GM12878 (cell line): ENCODE data around the gene PRPF4. TPM values are rescaled to one million over a fixed set of nuclear protein-coding genes. Genes with fewer than 3 reads are reported as not detected.

Experiments used
- ATAC-seq: fragments of 200-7000 bp; cut with Tn5 transposase; 3 replicates; pipeline ENCODE4 v1.9.1; 2020; ENCODE audit warnings: mild to moderate bottlenecking, moderate library complexity
- BruUV-seq: library from RNA; stranded (reverse); fragments of 400-500 nt; replicated peaks from 2 replicates; lab custom pipeline; 2021; lab: Mats Ljungman, UMichigan
- CTCF ChIA-PET: fragments of 300-600 bp; sonication (Branson Sonifier 250); formaldehyde crosslinking; extraction: SDS; loops from one replicate; lab custom pipeline; 2021; ENCODE audit warnings: inconsistent platforms; lab: Yijun Ruan, JAX
- POLR2A ChIA-PET: fragments of 350-600 bp; formaldehyde crosslinking; extraction: SDS; loops from one replicate; lab custom pipeline; 2021; ENCODE audit warnings: inconsistent platforms; lab: Charles Lee
- RAD21 ChIA-PET: fragments of 300-600 bp; sonication (Branson Sonifier 250); formaldehyde crosslinking; loops from one replicate; lab custom pipeline; 2023; ENCODE audit warnings: antibody characterized with exemption; ENCODE audit not compliant: unreplicated experiment; lab: Charles Lee
- SMC1A ChIA-PET: fragments of 300-600 bp; sonication (Branson Sonifier 250); formaldehyde crosslinking; loops from one replicate; lab custom pipeline; 2023; ENCODE audit not compliant: unreplicated experiment, uncharacterized antibody; lab: Charles Lee
- DNase-seq: peaks from one replicate; pipeline ENCODE4 v3.0.0-alpha.2; 2011; ENCODE audit warnings: low read depth, low spot score
- FAIRE-seq: peaks from 3 replicates; lab custom pipeline; 2011; peaks lifted over from hg19 to GRCh38; lab: Jason Lieb, UNC
- H2AFZ ChIP-seq: 2 replicates; pipeline ENCODE4 v1.6.0; 2011; ENCODE audit warnings: low read depth, low read length, control low read depth; ENCODE audit not compliant: control insufficient read depth
- H3K27ac ChIP-seq: 2 replicates; pipeline ENCODE4 v1.5.1; 2011; ENCODE audit warnings: control low read depth; ENCODE audit not compliant: control insufficient read depth, insufficient read depth
- H3K27me3 ChIP-seq, 2 experiments: replicated peaks in 1 of 2; 2 replicates each; pipeline versions ENCODE4 v1.6.0 to v1.6.1; 2011; ENCODE audit warnings: low read length in 1 of 2; ENCODE audit not compliant: control insufficient read depth in 2 of 2, insufficient read depth in 2 of 2
- H3K36me3 ChIP-seq, 2 experiments: 2 replicates each; pipeline ENCODE4 v1.5.1; 2011; ENCODE audit warnings: low read length in 1 of 2; ENCODE audit not compliant: control insufficient read depth in 2 of 2, insufficient read depth in 2 of 2
- H3K4me1 ChIP-seq: 2 replicates; pipeline ENCODE4 v1.6.1; 2011; ENCODE audit warnings: mild to moderate bottlenecking, low read length, moderate library complexity, mixed read lengths; ENCODE audit not compliant: control insufficient read depth, insufficient read depth
- H3K4me2 ChIP-seq: 2 replicates; pipeline ENCODE4 v1.6.0; 2011; ENCODE audit warnings: control low read depth; ENCODE audit not compliant: control insufficient read depth, insufficient read depth
- H3K4me3 ChIP-seq: fragments of 200-600 bp; sonication (generic); 2 replicates; pipeline ENCODE4 v1.5.1; 2016
- H3K79me2 ChIP-seq: 2 replicates; pipeline ENCODE4 v1.6.0; 2011; ENCODE audit warnings: low read length; ENCODE audit not compliant: control insufficient read depth, insufficient read depth
- H3K9ac ChIP-seq: 2 replicates; pipeline ENCODE4 v1.8.0; 2011; ENCODE audit warnings: low read length, control low read depth, mixed read lengths; ENCODE audit not compliant: control insufficient read depth, insufficient read depth
- H3K9me3 ChIP-seq: replicated peaks from 3 replicates; pipeline ENCODE4 v1.5.1; 2011; ENCODE audit warnings: mild to moderate bottlenecking, low read length; ENCODE audit not compliant: control insufficient read depth, insufficient read depth
- H4K20me1 ChIP-seq: 2 replicates; pipeline ENCODE4 v1.6.0; 2011; ENCODE audit not compliant: control insufficient read depth, insufficient read depth
- IRF3 ChIP-seq: fragments of 450-650 bp; IDR thresholded peaks from 2 replicates; pipeline ENCODE4 v1.6.1; 2014; ENCODE audit warnings: mild to moderate bottlenecking
- NFIC ChIP-seq: IDR thresholded peaks from 2 replicates; pipeline ENCODE4 v1.6.1; 2012; ENCODE audit warnings: low read depth, mild to moderate bottlenecking, inconsistent platforms, low read length, moderate library complexity
- NR2C1 ChIP-seq: fragments of 450-650 bp; IDR thresholded peaks from 2 replicates; pipeline ENCODE4 v1.6.1; 2017; ENCODE audit warnings: antibody characterized with exemption, mild to moderate bottlenecking, moderate library complexity
- SIX5 ChIP-seq: IDR thresholded peaks from 2 replicates; pipeline ENCODE4 v1.6.1; 2011; ENCODE audit warnings: mild to moderate bottlenecking, low read depth, low read length, moderate library complexity; ENCODE audit not compliant: severe bottlenecking
- SPI1 ChIP-seq: IDR thresholded peaks from 2 replicates; pipeline ENCODE4 v1.6.1; 2011; ENCODE audit warnings: low read depth, mild to moderate bottlenecking, low read length, moderate library complexity, borderline replicate concordance; ENCODE audit not compliant: insufficient read depth
- TCF3 ChIP-seq: IDR thresholded peaks from 2 replicates; pipeline ENCODE4 v1.6.1; 2012; ENCODE audit warnings: low read depth, mild to moderate bottlenecking, low read length, borderline replicate concordance; ENCODE audit not compliant: insufficient read depth
- WGBS: methylation state at CpG from one replicate; pipeline ENCODE4 v1.1.6; 2016; ENCODE audit warnings: low lambda C conversion rate; ENCODE audit not compliant: insufficient replicate concordance, insufficient coverage; ENCODE audit errors: missing lambda C conversion rate; 5-methylcytosine and 5-hydroxymethylcytosine counted together
- in situ Hi-C: fragments of 300-500 bp; cut with MboI; formaldehyde crosslinking; loops from 9 replicates; pipeline ENCODE4 v1.14.3; 2018; ENCODE audit warnings: mixed read lengths
- intact Hi-C: fragments of 100-400 bp; cut with micrococcal nuclease; formaldehyde crosslinking; loops from one replicate; pipeline ENCODE4 v1.14.2; 2022; ENCODE audit not compliant: unreplicated experiment
- polyA plus RNA-seq, 11 experiments: library from polyadenylated mRNA; depleted of rRNA in 4 of 11; unstranded in 6 of 11; stranded (reverse) in 5 of 11; fragments of >200 nt; fragmentation: Nextera tagmentation in 4 of 11; fragmentation: Illumina TruSeq in 1 of 11; extraction: Ambion mirVana in 4 of 11; extraction: Trizol in 1 of 11; gene quantifications; 1 replicate in 1 of 11; 2 replicates in 10 of 11; pipeline versions ENCODE4 v1.2.1 to v1.2.3, GENCODE V29; 2011 to 2016; ENCODE audit warnings: inconsistent platforms in 2 of 11, missing spikeins in 2 of 11, low read depth in 1 of 11
- total RNA-seq, 4 experiments: library from RNA; depleted of rRNA in 3 of 4; stranded (reverse); fragments of >200 nt in 3 of 4; fragmentation: Illumina TruSeq in 1 of 4; extraction: Trizol in 1 of 4; gene quantifications; 2 replicates each; pipeline versions ENCODE4 v1.2.1 to v1.2.3, GENCODE V29; 2013 to 2021

PRPF4 gene
- total and polyA plus RNA-seq, 10 of the 15 experiments (the other 5 are each of a cell fraction or from before 2014, with no cell fraction given) = 23.0 to 48.1 (median 39.2) TPM

- H4K20me1 ChIP-seq = no peaks in the 10 kb centered on the region; the same call in 1 of the 2 replicates
- SMC1A ChIA-PET = interaction anchor here (0.5 to 1.1 kb wide), 6 partner anchors 37 to 346 kb away, joined by 3 to 4 read pairs (median 3); partner anchors contain the start of gene CDC26
- in situ Hi-C loops = no loop called here
- H3K27ac ChIP-seq = no peak overlapping the region
- H2AFZ ChIP-seq = no peak overlapping the region
- no peak overlapping the region for H3K4me2 ChIP-seq
- POLR2A ChIA-PET = no interaction called here
- no peak overlapping the region for H3K4me3 ChIP-seq
- H3K9me3 ChIP-seq = no peaks in the 10 kb centered on the region
- FAIRE-seq = no peak
- TF ChIP-seq SPI1 (no peak), SIX5 (no peak), IRF3 (no peak), NFIC (no peak), TCF3 (no peak), NR2C1 (no peak)
- TF ChIP-seq, all 136 proteins: peak for 0
- 50% methylated on average over 3 of the region's 3 CpGs for WGBS
- no peak for ATAC-seq
- BruUV-seq = no TSS peak
- Histone ChIP-seq H3K27me3 (no peaks in the 10 kb centered on the region), H3K36me3 (no peaks in the 10 kb centered on the region), H3K79me2 (no peaks in the 10 kb centered on the region), H3K9ac (no peak overlapping the region), H3K4me1 (no peaks in the 10 kb centered on the region)
- CTCF ChIA-PET = interaction anchor here (1.0 to 2.2 kb wide), 9 partner anchors 11 to 281 kb away, joined by 3 to 7 read pairs (median 4); no protein-coding TSS in a partner anchor
- RAD21 ChIA-PET = interaction anchor here (0.9 to 2.6 kb wide), 3 partner anchors 90 to 346 kb away, joined by 3 to 7 read pairs (median 5); no protein-coding TSS in a partner anchor
- no peak for DNase-seq
- intact Hi-C loops = no loop called here
These were observed 36.5 kb downstream of the PRPF4 start for GRCh38 chr9:113311961-113312360.
